Pancreas (tissue), 10 donors: ENCODE measurements around the gene GAD1. TPM values are rescaled to one million over a fixed set of nuclear protein-coding genes. Genes with fewer than 3 reads are reported as not detected.

Experiments used
- ATAC-seq, 4 donors: fragments of 200-7000 bp; cut with Tn5 transposase; one replicate each; pipeline versions ENCODE4 v1.8.0 to v1.9.1; 2020; ENCODE audit warnings: mild to moderate bottlenecking in 4 of 4, moderate library complexity in 4 of 4
- DNase-seq, 6 donors: peaks; one replicate each; pipeline ENCODE4 v3.0.0-alpha.2; 2020
- FAIRE-seq: peaks from 2 replicates; lab custom pipeline; 2012; peaks lifted over from hg19 to GRCh38; lab: Jason Lieb, UNC
- H3K27ac ChIP-seq, 4 donors: fragments of 200-600 bp; sonication (generic); 1 replicate in 3 of 4; 2 replicates in 1 of 4; pipeline versions ENCODE4 v1.5.0 to v1.8.0; 2020
- H3K27me3 ChIP-seq, 4 donors: fragments of 200-600 bp; one replicate each; pipeline ENCODE4 v1.8.0; 2021
- H3K36me3 ChIP-seq, 3 donors: fragments of 200-600 bp; sonication (generic) in 1 of 3; one replicate each; pipeline versions ENCODE4 v1.5.0 to v1.8.0; 2020 to 2021
- H3K4me1 ChIP-seq, 3 donors: fragments of 200-600 bp; one replicate each; pipeline ENCODE4 v1.8.0; 2021
- H3K4me3 ChIP-seq, 4 donors: fragments of 200-600 bp; sonication (generic) in 2 of 4; one replicate each; pipeline versions ENCODE4 v1.5.0 to v1.8.0; 2020 to 2021
- H3K9me3 ChIP-seq, 4 donors: fragments of 200-600 bp; one replicate each; pipeline ENCODE4 v1.8.0; 2021
- CTCF ChIP-seq, 4 donors: fragments of 200-600 bp; sonication (generic) in 3 of 4; IDR thresholded peaks; one replicate each; pipeline versions ENCODE4 v1.5.0 to v1.8.0; 2021; ENCODE audit warnings: antibody characterized with exemption in 4 of 4
- WGBS, 2 donors: extraction: QIAGEN DNeasy Blood & Tissue Kit; methylation state at CpG; one replicate each; pipeline ENCODE4 v1.1.7; 2013; 5-methylcytosine and 5-hydroxymethylcytosine counted together
- intact Hi-C, 3 donors: fragments of 100-400 bp; cut with DNase I; formaldehyde crosslinking; loops; one replicate each; pipeline versions ENCODE4 v1.11.1 to v1.14.2; 2022
- polyA plus RNA-seq, 2 donors: library from polyadenylated mRNA; stranded (reverse); fragments of 200-250 nt; gene quantifications; one replicate each; pipeline ENCODE4 v1.2.3, GENCODE V29; 2013
- total RNA-seq, 6 donors: library from RNA; stranded (reverse); fragmentation: NEBNext Ultra II Directional in 4 of 6; extraction: Animal tissue kit (Norgen Biotek cat#: 25700) in 4 of 6; gene quantifications; one replicate each; pipeline versions ENCODE4 v1.2.1 to v1.2.4, GENCODE V29; 2021 to 2023
- donor health status: healthy with polysubstance abuse.
- donor health status: DM: no; HTN: no; CAD: no; lungs with moderate emphysema.
- donor health status: DM: no; HTN: no; CAD: no.
- donor health status: control.
- donor health status: control.
- donor health status: Bipolar disorder and iron deficiency.
- donor health status: DM: yes; HTN: yes; CAD: no.
- donor health status: DM: no; HTN: no; CAD: no.
- donor health status: DM: no; HTN: no; CAD: no.
- donor health status: DM: yes; HTN: yes; CAD: no.

The GAD1 gene
- total and polyA plus RNA-seq, 8 donors = 0.17 to 1.0 (median 0.35) TPM

DNA sequence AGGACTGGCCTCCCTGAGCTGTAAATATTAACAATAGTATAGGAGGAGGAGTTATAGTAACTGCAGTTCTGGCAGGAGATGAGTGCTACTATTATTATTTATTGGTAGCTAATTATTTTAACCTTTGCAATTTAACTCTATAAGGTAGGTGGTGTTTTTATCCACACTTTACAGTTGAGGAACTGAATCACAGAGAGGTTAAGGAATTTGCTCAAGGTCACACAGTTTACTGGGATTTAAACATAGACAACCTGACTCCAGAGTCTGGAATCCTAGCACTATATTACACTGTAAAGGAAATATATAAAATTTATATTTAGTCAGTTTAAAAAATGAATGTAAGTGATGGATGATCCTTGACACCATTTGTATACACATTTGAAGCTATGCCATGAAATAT, 44.4 kb upstream of the GAD1 start:
- Histone ChIP-seq H3K27ac (no peak overlapping the region), H3K9me3 (no peaks in the 10 kb centered on the region), H3K36me3 (no peaks in the 10 kb centered on the region), H3K4me1 (peaks cover 0 to 9% (median 0%) of the 10 kb centered on the region in 3 donors), H3K27me3 (no peaks in the 10 kb centered on the region), H3K4me3 (no peak overlapping the region)
- intact Hi-C loops = loop anchor here in 1 of 3 donors (10.0 kb wide), 1 partner anchor 57 kb away; the partner anchor contains the start of gene SP5
- DNase-seq = no peak
- no peak for FAIRE-seq
- no peak for ATAC-seq
- no peak for TF ChIP-seq CTCF (IDR thresholded peaks at IDR 0.05)

- ATAC-seq (no peak), DNase-seq (no peak), FAIRE-seq (no peak)
- H3K4me1 ChIP-seq = peaks cover 0 to 9% (median 0%) of the 10 kb centered on the region in 3 donors
- no peak overlapping the region for H3K4me3 ChIP-seq
- TF ChIP-seq CTCF (IDR thresholded peaks at IDR 0.05) = no peak
- no peaks in the 10 kb centered on the region for H3K9me3 ChIP-seq
- no peaks in the 10 kb centered on the region for H3K27me3 ChIP-seq
- intact Hi-C loops = loop anchor here in 1 of 3 donors (10.0 kb wide), 1 partner anchor 59 kb away; the partner anchor contains the start of gene SP5
- no peak overlapping the region for H3K27ac ChIP-seq
- H3K36me3 ChIP-seq = no peaks in the 10 kb centered on the region
Measured at GRCh38 chr2:170774074-170774473, 42.6 kb upstream of the GAD1 start.

- H3K36me3 ChIP-seq = no peaks in the 10 kb centered on the region
- DNase-seq = no peak
- intact Hi-C loops = loop anchor here in 1 of 3 donors (10.0 kb wide), 1 partner anchor 64 kb away; the partner anchor contains the start of gene SP5
- WGBS, 2 donors = 39 to 64% methylated on average over 2 of the region's 2 CpGs
- no peak for ATAC-seq
- TF ChIP-seq CTCF (IDR thresholded peaks at IDR 0.05) = no peak
- no peaks in the 10 kb centered on the region for H3K9me3 ChIP-seq
- no peaks in the 10 kb centered on the region for H3K27me3 ChIP-seq
- no peaks in the 10 kb centered on the region for H3K4me1 ChIP-seq
- FAIRE-seq = no peak
- no peak overlapping the region for H3K4me3 ChIP-seq
- H3K27ac ChIP-seq = no peak overlapping the region
Measured at GRCh38 chr2:170778900-170779299, 37.8 kb upstream of the GAD1 start.

DNA sequence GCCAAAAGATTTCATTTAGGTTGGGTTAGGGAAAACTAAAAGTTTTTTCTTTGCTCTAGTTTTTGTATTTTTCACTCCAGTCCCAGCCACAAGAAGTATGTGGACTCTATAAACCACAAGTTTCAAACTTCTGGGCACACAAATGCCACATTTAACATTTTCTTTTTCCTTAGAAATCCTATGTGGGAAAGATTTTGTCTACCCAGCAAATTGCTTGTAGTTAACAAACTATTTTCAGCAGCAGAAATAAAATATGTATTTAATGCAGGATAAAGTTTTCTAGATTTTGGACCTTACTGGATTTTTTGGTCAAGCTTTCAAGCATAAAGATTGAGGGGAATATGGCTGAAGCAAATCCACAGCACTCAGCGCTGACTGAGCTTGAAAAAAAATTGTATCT, 37.4 kb upstream of the GAD1 start:
- H3K27me3 ChIP-seq = no peaks in the 10 kb centered on the region
- no peaks in the 10 kb centered on the region for H3K36me3 ChIP-seq
- intact Hi-C loops = loop anchor here in 1 of 3 donors (10.0 kb wide), 1 partner anchor 65 kb away; the partner anchor contains the start of gene SP5
- DNase-seq = no peak
- no peak overlapping the region for H3K4me3 ChIP-seq
- no peaks in the 10 kb centered on the region for H3K9me3 ChIP-seq
- no peaks in the 10 kb centered on the region for H3K4me1 ChIP-seq
- no peak for FAIRE-seq
- no peak overlapping the region for H3K27ac ChIP-seq
- TF ChIP-seq CTCF (IDR thresholded peaks at IDR 0.05) = no peak
- 75 to 91% methylated on average over 1 of the region's 1 CpG for WGBS, 2 donors
- ATAC-seq = no peak

- ATAC-seq (no peak), FAIRE-seq (no peak), DNase-seq (no peak)
- H3K9me3 ChIP-seq = no peaks in the 10 kb centered on the region
- WGBS, 2 donors = 90 to 92% methylated on average over 2 of the region's 2 CpGs
- no peaks in the 10 kb centered on the region for H3K27me3 ChIP-seq
- intact Hi-C loops = no loop called here
- no peak for TF ChIP-seq CTCF (IDR thresholded peaks at IDR 0.05)
- H3K4me3 ChIP-seq = no peak overlapping the region
- no peaks in the 10 kb centered on the region for H3K4me1 ChIP-seq
- no peaks in the 10 kb centered on the region for H3K36me3 ChIP-seq
- H3K27ac ChIP-seq = no peak overlapping the region
Measured at GRCh38 chr2:170782673-170783072, 34.0 kb upstream of the GAD1 start.
